OCI-LY7 (cell line): ENCODE data around the gene TBXA2R. TPM values are rescaled to one million over a fixed set of nuclear protein-coding genes. Genes with fewer than 3 reads are reported as not detected.

Experiments used
- BruUV-seq: library from RNA; stranded (reverse); fragments of 400-500 nt; replicated peaks from 2 replicates; lab custom pipeline; 2021; lab: Mats Ljungman, UMichigan
- CTCF ChIA-PET: fragments of 300-600 bp; sonication (Branson Sonifier 250); formaldehyde crosslinking; loops from one replicate; lab custom pipeline; 2022; ENCODE audit warnings: antibody characterized with exemption; ENCODE audit not compliant: unreplicated experiment; lab: Charles Lee
- POLR2A ChIA-PET: fragments of 300-600 bp; sonication (Branson Sonifier 250); formaldehyde crosslinking; loops from one replicate; lab custom pipeline; 2022; ENCODE audit warnings: antibody characterized with exemption; lab: Charles Lee
- DNase-seq: peaks from one replicate; pipeline ENCODE4 v3.0.0-alpha.2; 2015; ENCODE audit warnings: low spot score
- H2AFZ ChIP-seq: fragments of 200-600 bp; sonication (generic), shearing (Covaris generic); 2 replicates; pipeline ENCODE4 v1.6.1; 2014; ENCODE audit warnings: mild to moderate bottlenecking, antibody characterized with exemption, low read length, moderate library complexity
- H3K27ac ChIP-seq: fragments of 200-600 bp; sonication (generic); 2 replicates; pipeline ENCODE4 v1.5.1; 2014; ENCODE audit warnings: mixed run types, low read depth, mild to moderate bottlenecking, moderate library complexity, low read length, inconsistent platforms; ENCODE audit not compliant: poor library complexity, severe bottlenecking
- H3K36me3 ChIP-seq: fragments of 200-600 bp; sonication (generic); 2 replicates; pipeline ENCODE4 v1.6.1; 2014; ENCODE audit warnings: mild to moderate bottlenecking, antibody characterized with exemption, low read length, moderate library complexity, mixed read lengths; ENCODE audit not compliant: insufficient read depth
- H3K4me1 ChIP-seq: fragments of 200-600 bp; sonication (generic); 2 replicates; pipeline ENCODE4 v1.5.1; 2014; ENCODE audit warnings: mild to moderate bottlenecking, low read length; ENCODE audit not compliant: insufficient read depth, poor library complexity, severe bottlenecking
- H3K4me2 ChIP-seq: fragments of 200-600 bp; sonication (generic); 2 replicates; pipeline ENCODE4 v1.6.1; 2014; ENCODE audit warnings: mild to moderate bottlenecking, low read length
- H3K4me3 ChIP-seq: fragments of 200-600 bp; sonication (generic); 2 replicates; pipeline ENCODE4 v1.5.1; 2014; ENCODE audit warnings: mild to moderate bottlenecking, low read depth, low read length; ENCODE audit not compliant: poor library complexity, severe bottlenecking
- H3K79me2 ChIP-seq: fragments of 200-600 bp; sonication (generic); 2 replicates; pipeline ENCODE4 v1.6.1; 2016; ENCODE audit warnings: low read depth, mild to moderate bottlenecking, low read length, moderate library complexity, mixed read lengths; ENCODE audit not compliant: insufficient read depth
- H3K9me2 ChIP-seq: fragments of 200-600 bp; sonication (generic); 2 replicates; pipeline ENCODE4 v1.6.1; 2016; ENCODE audit warnings: mild to moderate bottlenecking, low read length, mixed read lengths; ENCODE audit not compliant: insufficient read depth
- H3K9me3 ChIP-seq: fragments of 200-600 bp; sonication (generic); 2 replicates; pipeline ENCODE4 v1.6.1; 2014; ENCODE audit warnings: mild to moderate bottlenecking, mixed run types, low read length, mixed read lengths
- H4K20me1 ChIP-seq: fragments of 200-600 bp; sonication (generic); 2 replicates; pipeline ENCODE4 v1.6.1; 2014; ENCODE audit warnings: mild to moderate bottlenecking, antibody characterized with exemption, low read length, moderate library complexity, mixed read lengths; ENCODE audit not compliant: insufficient read depth
- CTCF ChIP-seq: fragments of 200-600 bp; sonication (generic); conservative IDR thresholded peaks from 2 replicates; pipeline ENCODE4 v1.5.1; 2014; ENCODE audit warnings: mild to moderate bottlenecking, antibody characterized with exemption, low read length, moderate library complexity, mixed read lengths
- EZH2phosphoT487 ChIP-seq: fragments of 200-600 bp; sonication (generic); IDR thresholded peaks from 2 replicates; pipeline ENCODE4 v1.6.1; 2018; ENCODE audit warnings: low read depth, borderline replicate concordance, mild to moderate bottlenecking, mixed run types, antibody characterized with exemption, low read length, moderate library complexity, mixed read lengths
- intact Hi-C: fragments of 100-400 bp; cut with micrococcal nuclease; formaldehyde crosslinking; loops from one replicate; pipeline ENCODE4 v1.10.0; 2022; ENCODE audit not compliant: unreplicated experiment
- total RNA-seq, 2 experiments: library from RNA; depleted of rRNA in 1 of 2; stranded (reverse); fragments of >200 nt in 1 of 2; shearing (Covaris generic) in 1 of 2; gene quantifications; 2 replicates each; pipeline ENCODE4 v1.2.3, GENCODE V29; 2014 to 2022

The TBXA2R gene
- total RNA-seq, 2 experiments from 2014 or later = not detected

- Histone ChIP-seq H3K36me3 (peaks cover 29% of the 10 kb centered on the region), H3K9me3 (no peaks in the 10 kb centered on the region), H3K4me1 (peaks cover 18% of the 10 kb centered on the region), H3K79me2 (peaks cover 21% of the 10 kb centered on the region), H3K4me2 (no peak overlapping the region), H3K27ac (no peak overlapping the region), H4K20me1 (0 out of 2 replicates have a peak, but pooled peaks cover 11% of the 10 kb centered on the region), H3K4me3 (no peak overlapping the region), H2AFZ (no peak overlapping the region), H3K9me2 (no peaks in the 10 kb centered on the region)
- no peak for DNase-seq
- intact Hi-C loops = no loop called here
- ChIA-PET CTCF (no interaction called here), POLR2A (no interaction called here)
- BruUV-seq = no TSS peak
- TF ChIP-seq CTCF (no peak), EZH2phosphoT487 (no peak)
Measured at GRCh38 chr19:3623716-3624115, 17.0 kb upstream of the TBXA2R start.

DNA sequence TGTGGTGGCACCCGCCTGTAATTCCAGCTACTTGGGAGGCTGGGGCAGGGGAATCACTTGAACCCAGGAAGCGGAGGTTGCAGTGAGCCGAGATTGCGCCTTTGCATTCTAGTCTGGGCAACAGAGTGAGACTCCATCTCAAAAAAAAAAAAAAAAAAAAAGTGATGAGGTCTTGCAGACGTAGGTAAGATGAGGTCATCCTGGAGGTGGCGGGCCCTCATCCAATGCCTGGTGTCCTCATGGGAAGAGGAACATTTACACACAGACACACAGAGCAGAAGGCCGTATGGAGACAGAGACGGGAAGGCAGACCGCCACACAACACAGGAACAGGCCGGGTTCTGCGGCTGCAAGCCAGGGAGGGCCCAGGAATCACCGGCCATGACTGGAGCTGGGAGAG is 15.5 kb upstream of the TBXA2R start:
- Histone ChIP-seq H3K4me1 (peaks cover 15% of the 10 kb centered on the region), H3K9me3 (no peaks in the 10 kb centered on the region), H2AFZ (no peak overlapping the region), H3K27ac (no peak overlapping the region), H3K36me3 (peaks cover 40% of the 10 kb centered on the region), H3K4me3 (no peak overlapping the region), H3K9me2 (no peaks in the 10 kb centered on the region), H4K20me1 (0 out of 2 replicates have a peak, but pooled peaks cover 11% of the 10 kb centered on the region), H3K4me2 (no peak overlapping the region), H3K79me2 (peaks cover 21% of the 10 kb centered on the region)
- BruUV-seq = no TSS peak
- ChIA-PET CTCF (interaction anchor here (0.6 kb wide), 2 partner anchors 31 to 78 kb away, joined by 3 to 4 read pairs; no protein-coding TSS in a partner anchor), POLR2A (interaction anchor here (0.7 kb wide), 1 partner anchor 141 kb away, joined by 3 read pairs; no protein-coding TSS in a partner anchor)
- no peak for TF ChIP-seq EZH2phosphoT487
- no peak for TF ChIP-seq CTCF
- DNase-seq = no peak
- intact Hi-C loops = no loop called here

DNA sequence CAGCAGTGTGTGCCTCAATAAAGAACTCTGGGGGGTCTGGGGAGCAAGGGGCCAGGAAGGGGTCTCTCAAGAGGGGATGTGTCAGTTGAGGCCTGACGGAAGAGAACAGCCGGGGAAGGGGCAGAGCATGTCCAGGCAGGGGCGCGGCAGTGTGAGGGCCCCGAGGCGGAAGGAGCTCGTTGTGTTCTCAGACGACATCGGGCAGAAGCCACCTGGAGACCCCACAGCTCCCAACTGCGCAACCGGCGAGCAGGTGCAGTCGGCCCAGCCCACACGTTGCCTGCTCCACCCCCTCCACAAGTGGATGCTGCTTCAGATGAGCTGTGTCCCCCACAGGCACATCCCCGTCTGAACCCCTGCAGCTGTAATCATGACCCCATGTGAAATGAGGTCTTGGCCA is 15.0 kb upstream of the TBXA2R start:
- 0 out of 2 replicates have a peak, but pooled peaks cover 11% of the 10 kb centered on the region for H4K20me1 ChIP-seq
- H3K9me2 ChIP-seq = no peaks in the 10 kb centered on the region

More for the DNA sequence above, 15.0 kb upstream of the TBXA2R start:
- no peak for DNase-seq
- ChIA-PET CTCF (interaction anchor here (0.6 kb wide), 2 partner anchors 32 to 77 kb away, joined by 3 to 4 read pairs; no protein-coding TSS in a partner anchor), POLR2A (interaction anchor here (0.7 kb wide), 1 partner anchor 142 kb away, joined by 3 read pairs; no protein-coding TSS in a partner anchor)
- no peak overlapping the region for H3K4me2 ChIP-seq
- no peaks in the 10 kb centered on the region for H3K9me3 ChIP-seq
- H3K36me3 ChIP-seq = peaks cover 40% of the 10 kb centered on the region
- no TSS peak for BruUV-seq
- no peak overlapping the region for H2AFZ ChIP-seq
- H3K4me1 ChIP-seq = peaks cover 13% of the 10 kb centered on the region
- no peak for TF ChIP-seq CTCF
- no peak for TF ChIP-seq EZH2phosphoT487
- H3K4me3 ChIP-seq = no peak overlapping the region
- intact Hi-C loops = no loop called here
- no peak overlapping the region for H3K27ac ChIP-seq
- peaks cover 21% of the 10 kb centered on the region for H3K79me2 ChIP-seq
